HCEC 1CT (cell line): ENCODE data around the gene ACTL7B.
A peak's percentile ranks its signal among the peaks of the same experiment; 100 is the strongest.
"Not testable (repeated sequence)": the region's sequence is repeated elsewhere in the genome, so short reads cannot be mapped to it uniquely, and the experiment has no call there.

ENCODE experiments used
- DNase-seq: peaks from one replicate; pipeline ENCODE4 v3.0.0-alpha.2; 2017

ACTL7B gene

DNA sequence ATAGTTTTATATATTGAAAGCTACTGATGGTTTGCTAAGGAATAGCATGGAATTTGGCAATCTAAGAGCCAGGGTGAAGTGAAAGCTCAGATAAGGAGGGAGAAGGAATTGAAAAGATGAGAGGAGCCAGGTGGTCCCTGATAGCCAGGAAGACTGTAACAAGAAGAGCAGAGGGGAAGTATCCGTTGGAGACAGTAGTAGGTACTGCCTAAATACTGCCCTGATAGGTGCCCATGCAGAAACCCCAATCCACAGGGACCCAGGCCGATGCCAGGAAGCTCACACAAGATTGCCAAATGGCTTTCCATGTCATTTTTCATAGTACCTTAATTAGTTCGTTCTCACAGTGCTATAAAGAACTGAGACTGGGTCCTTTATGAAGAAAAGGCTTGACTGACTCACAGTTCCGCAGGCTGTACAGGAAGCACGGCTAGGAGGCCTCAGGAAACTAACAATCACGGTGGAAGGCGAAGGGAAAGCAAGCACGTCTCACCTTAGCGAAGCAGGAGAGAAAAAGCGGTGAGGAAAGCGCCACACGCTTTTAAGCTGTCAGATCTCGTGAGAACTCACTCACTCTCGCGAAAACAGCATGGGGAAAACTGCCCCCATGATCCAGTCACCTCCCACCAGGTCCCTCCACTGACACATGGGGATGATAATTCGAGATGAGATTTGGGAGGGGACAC is 13.0 kb downstream of the ACTL7B start:
- no peak for DNase-seq

DNA sequence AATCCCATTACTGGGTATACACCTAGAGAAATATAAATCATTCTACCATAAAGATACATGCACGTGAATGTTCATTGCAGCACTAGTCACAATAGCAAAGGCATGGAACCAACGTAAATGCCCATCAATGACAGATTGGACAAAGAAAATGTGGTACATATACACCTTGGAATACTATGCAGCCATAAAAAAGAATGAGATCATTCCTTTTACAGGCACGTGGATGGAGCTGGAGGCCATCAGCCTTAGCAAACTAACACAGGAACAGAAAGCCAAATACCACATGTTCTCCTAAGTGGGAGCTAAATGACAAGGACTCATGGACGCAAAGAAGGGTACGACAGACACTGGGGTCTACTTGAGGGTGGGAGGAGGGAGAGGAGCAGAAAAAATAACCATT is 16.2 kb downstream of the ACTL7B start:
- not testable (repeated sequence) for DNase-seq

DNA sequence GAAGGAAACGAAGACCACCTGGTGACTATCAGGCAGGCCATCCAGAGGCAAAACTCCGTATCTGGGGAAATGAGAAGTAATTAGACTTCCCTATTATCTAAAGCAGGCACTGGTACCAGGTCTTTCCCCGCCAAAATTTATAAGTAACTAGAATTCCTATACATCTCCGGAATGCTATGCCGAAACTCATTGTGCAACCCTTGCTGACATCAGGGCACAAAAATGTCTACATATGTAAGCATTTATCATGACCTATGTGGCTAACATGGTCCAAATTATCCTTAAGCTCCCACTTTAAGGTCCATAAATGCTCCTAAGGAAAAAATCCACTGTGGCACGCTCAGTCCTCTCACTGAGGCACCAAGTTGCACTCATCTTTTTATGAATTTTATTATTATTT is 17.8 kb downstream of the ACTL7B start:
- DNase-seq: peak; percentile 49

DNA sequence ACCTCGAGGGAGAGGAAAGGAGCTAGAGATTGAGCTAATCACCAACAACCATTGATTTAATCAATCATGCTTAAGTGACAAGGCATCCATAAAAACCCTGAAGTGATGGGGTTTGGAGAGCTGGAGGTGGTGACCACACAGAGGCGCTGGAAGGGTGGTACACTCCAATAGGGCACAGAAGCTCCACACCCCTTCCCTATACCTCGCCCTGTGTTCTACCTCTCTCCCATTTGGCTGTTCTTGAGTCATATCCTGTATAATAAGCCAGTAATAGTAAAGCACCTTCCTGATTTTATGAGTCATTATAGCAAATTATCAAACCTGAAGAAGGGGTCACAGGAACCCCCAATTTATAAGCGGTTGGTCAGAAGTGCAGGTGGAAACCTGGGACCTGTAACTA is 18.3 kb downstream of the ACTL7B start:
- peak; percentile 10 for DNase-seq

DNA sequence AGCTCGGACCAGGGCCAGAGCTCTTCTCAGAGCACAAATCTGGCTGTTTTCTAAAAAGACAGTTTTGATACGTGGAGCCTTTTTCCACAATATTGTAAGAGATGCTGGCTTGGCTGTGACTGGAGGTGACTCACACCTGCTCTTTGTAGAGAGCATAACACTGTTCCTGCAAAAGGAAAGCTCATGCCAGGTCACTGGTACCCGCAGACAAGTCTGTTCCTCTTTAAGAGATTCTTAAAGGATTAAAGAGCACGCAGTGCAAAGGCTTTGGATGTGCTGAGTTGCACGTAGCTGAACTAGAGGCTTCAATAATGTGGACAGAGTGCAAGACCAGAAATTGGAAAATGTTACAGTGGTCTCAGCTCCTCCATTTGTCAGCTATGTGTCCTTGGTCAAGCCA is 19.0 kb downstream of the ACTL7B start:
- no peak for DNase-seq

DNA sequence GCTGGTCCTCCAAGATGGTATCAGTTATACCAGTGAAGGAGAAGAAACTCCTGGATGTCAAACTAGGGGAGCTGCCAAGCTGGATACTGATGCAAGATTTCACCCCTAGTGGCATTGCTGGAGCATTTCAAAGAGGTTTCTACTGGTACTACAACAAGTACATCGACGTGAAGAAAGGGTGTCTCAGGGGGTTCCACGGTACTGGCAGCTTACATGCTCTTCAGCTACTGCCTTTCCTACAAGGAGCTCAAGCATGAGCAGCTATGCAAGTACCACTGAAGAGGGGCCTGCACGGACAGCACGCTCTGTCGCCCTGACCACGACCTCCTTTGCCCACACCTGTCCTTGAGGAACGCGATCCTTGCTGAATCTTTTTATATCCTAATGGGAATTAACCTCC is 19.5 kb downstream of the ACTL7B start:
- no peak for DNase-seq

DNA sequence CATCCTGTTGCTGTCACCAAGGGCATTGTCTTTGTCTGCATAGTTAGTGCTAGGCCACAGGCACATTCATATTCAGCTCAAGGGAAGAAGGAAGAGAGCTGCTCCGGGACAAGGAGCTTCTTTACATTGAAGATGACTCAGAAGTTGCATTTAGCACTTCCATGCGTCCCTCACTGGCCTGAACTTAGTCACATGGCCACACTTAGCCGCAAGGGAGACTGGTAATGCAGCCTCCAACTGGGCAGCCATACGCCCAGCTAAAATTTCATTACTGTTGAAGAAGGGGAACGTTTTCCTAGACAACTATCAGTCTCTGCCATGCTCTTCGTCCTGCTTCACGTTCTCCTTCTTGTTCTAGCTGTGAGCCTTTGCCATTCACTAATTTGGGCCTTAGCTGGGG is 20.0 kb downstream of the ACTL7B start:
- DNase-seq: no peak

DNA sequence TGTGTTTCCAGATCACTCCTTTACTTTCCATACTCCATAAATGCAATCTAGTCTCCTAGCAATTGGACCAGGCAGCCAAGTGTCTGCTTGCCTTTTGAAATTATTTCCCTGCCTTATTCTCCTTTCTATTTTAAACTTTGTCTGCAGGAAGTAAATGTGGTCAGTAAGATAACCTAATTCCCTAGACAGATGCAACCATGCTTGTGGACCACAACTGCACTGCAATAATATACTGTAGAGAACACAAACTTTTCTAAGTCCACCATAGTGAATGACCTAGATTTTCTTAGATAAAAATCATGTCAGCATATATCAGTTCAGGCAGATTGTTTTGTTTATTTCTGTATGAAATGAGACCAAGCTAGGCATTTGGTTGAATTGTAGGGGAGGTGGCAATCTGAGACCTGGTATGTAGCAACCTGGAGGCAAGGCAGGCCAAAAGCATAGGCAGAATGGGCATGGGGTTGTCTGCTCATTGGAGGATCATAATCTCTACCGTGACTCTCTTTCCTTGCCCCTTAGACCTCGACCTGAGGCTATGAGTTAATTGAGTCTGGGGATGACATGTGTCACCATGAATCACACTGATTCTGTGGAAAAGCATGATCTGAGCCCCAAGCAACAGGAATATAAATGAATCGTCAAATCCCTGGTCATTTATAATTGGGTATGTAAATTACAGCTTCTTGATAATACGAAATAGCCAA is 20.7 kb downstream of the ACTL7B start:
- DNase-seq: no peak

DNA sequence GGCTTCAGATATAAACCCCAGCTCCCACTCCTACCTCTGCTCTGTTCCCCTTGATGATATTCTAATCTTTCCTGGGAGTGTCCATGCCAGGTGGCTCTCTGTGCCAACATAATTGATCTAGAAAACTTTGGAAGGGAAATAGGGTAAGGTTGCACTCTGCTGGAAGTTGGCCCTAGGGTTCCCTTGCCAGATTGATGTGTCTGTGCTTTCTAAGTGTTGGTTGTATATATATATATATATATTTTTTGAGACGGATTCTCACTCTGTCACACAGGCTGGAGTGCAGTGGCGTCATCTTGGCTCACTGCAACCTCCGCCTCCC is 23.6 kb downstream of the ACTL7B start:
- no peak for DNase-seq

DNA sequence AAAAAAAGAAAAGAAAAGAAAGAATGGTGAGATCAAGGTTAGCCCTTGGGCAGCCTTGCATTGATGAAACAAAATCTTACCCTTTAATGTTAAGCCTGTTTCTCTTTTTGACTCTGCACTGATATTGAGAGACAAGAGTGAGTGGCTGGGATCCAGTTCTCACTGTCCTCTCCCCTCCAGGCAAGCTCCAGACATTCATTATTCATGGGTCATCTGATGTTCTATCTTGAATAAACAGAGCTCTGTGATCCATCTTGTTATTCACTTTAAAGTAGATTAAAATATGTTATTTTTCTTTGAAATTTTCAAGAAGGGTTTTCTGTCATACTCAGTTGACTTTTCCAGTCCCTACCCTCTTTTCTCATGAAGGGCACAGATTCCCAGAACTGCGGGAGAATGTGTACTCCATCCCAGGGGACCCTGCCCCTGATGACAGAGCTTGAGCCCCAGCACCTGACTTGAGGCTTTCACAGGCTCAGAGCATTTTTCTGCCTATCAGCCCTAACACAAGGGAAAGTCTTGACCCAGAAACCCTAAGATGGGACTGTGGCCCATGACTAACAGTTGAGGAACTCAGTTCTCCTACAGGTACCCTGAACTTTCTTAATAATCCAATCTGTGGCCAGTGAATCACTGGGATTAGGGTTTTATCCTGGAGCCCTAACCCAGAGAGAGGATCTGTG is 24.1 kb downstream of the ACTL7B start:
- peak; percentile 15 for DNase-seq

DNA sequence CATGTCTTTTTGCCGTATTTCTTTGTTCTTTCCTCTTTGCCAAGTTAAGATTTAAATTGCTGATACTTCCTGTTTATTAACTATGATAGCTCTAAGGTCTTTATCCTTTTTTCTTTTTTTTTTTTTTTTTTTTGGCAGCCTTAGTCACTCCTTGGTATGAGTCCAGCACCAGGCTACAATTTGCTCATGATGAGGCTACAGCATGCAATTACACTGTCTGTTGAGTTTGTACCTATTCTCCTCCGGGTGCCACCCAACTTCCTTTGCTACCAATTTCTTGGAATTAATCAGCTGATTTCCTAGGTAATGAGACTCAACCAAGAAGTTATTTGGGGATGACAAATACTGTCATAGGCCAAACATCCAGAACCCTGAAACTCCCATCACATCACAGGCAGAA is 25.5 kb downstream of the ACTL7B start:
- DNase-seq: peak; percentile 22

DNA sequence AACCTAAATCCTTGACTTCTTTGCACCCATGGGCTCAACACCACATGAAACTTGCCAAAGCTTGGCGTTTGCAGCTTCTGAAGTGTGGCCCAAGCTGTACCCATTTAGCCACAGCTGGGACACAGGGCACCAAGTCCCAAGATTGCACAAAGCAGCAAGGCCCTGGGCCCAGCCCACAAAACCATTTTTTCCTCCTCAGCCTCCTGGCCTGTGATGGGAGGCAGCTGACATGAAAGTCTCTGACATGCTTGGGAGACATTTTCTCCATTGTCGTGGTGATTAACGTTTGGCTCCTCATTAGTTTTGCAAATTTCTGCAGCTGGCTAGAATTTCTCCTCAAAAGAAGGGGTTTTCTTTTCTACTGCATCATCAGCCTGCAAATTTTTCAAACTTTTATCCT is 32.0 kb downstream of the ACTL7B start:
- DNase-seq: no peak

DNA sequence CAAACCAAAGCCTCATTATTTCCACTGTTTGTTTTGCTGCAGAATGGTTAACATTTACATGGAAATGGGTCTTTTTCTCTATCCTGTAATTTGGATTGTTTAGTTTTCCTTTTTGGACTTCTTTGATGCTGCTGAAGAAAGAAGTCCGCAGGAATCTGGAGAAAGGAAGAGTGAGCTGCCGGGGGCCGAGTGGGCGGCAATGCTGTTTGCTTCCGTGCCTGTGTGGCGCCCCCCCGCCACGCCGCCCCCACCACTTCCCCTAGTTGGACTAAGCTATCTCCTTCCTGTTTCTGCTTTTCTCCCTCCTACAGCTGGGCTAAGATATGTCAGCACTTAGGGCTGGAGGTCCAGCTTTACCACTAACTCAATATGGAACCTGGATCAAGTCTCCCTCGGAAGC is 39.7 kb downstream of the ACTL7B start:
- DNase-seq: no peak

DNA sequence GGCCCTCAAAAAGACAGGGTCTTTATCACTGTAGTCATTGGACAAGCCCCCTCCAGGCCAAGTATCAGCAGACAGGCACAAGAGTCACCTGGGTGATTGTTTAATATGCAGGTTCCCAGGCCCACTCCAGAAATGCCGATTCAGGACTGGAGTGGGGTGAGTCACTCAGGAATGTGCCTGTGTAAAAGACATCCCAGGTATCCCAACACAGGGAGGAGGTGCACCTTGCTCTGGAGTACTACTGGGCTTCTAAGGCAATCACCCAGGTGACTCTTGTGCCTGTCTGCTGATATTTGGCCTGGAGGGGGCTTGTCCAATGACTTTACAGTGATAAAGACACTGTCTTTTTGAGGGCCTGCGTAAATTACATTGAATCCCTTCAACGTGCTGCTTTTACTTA is 40.6 kb downstream of the ACTL7B start:
- DNase-seq: no peak

DNA sequence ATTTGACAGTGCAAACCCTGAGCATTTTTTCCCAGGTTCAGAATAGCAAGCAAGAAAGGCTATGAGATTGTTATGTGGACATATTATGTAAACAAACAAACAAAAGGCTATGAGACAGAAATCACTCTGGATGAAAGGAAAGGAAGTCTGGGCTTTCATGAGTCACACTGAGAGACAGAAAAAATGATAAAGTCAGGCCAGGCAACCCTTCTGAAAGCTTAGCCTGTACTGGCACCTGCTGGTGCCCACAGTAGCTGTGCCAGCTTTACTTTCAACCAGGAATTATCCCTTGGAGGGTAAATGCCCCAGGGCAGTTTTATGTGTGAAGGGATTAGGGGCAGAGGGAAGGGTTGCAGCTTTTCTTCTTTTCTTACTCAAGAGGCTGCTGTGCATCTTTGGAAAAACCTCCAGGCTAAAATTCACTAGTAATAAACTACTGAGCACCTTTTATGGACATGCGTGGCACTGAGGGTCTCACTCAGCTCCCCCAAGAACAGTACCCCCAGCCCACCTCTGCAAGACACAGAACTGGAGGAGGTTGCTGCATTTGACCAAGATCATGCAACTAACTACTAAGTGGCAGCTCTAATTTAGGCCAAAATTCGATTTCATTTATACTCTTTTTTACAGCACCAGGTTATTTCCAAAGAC is 41.7 kb downstream of the ACTL7B start:
- DNase-seq: peak; percentile 68

DNA sequence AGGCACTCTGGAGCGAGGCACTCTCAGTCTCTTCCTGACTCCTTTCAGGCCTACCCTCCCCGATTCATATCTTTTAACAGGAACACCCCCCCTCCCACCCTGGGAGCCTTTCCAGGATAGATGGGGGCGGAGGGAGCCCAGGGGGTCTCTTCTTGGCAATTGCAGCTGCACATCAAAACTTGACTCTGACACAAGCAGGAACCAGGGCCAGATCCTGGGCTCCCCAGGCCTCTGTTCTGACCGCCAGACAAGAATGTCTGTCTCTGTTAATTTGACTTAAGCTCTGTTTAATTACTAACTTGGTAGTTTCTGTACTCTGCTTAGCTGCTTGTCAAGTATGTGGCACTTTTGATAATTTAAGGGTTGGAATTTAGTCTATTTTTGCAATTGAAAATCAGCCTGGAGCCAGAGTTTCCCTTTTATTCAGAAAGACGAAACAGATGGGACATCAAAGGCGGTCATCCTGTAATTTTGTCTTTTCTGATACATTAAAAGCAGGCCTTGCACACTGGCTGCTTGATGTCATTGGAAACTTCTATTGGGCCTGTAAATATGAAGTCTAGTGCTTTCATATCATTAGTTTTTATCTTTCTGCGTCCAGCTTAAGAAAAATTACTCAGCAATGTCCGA is 43.3 kb downstream of the ACTL7B start:
- no peak for DNase-seq

DNA sequence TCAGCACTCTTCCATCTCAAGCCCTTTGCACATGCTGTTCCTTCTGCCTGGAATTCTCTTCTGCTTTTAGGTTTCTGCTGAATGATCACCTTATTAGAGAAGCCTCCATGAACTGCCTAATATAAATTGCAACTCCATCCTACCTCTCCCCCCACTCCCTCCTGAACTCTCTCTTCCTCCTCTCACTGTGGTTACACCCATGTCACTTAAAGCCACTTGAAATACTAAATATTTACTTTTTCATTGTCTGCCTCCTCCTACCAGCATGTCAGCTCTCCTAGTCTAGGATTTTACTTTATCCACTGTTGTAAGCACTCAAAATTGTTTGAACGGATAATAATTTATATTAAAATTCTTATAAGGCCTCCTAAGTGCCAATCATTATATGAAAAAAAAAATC is 43.8 kb downstream of the ACTL7B start:
- no peak for DNase-seq

DNA sequence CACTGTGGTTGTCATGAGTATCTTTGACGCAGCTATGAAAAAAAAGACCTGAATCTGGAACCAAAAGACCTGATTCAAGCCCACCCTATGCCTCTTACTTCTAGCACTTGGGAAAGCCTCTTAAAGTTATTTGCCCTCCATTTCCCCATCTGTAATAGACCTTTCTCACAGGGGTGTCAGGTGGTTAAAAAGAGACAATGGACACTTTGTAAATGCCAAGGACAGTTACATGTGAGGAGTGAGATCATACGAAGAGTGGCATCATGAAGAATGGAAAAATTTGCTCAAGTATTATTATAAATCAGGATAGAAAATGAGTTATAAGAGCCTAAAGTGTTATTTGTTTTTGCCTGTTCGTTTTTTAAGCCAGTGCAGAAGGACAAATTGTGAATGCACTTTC is 46.5 kb downstream of the ACTL7B start:
- no peak for DNase-seq
